Caco-2 (cell line): ENCODE data around the gene NEK11. TPM values are rescaled to one million over a fixed set of nuclear protein-coding genes. Genes with fewer than 3 reads are reported as not detected.

Experiments used
- BruUV-seq: library from RNA; stranded (reverse); fragments of 400-500 nt; replicated peaks from 2 replicates; lab custom pipeline; 2021; lab: Mats Ljungman, UMichigan
- CTCF ChIA-PET: fragments of 300-600 bp; sonication (Branson Sonifier 250); formaldehyde crosslinking; loops from one replicate; lab custom pipeline; 2022; ENCODE audit warnings: antibody characterized with exemption; lab: Charles Lee
- POLR2A ChIA-PET: fragments of 300-600 bp; sonication (Branson Sonifier 250); formaldehyde crosslinking; loops from one replicate; lab custom pipeline; 2022; ENCODE audit warnings: antibody characterized with exemption; lab: Charles Lee
- DNase-seq, 2 experiments: peaks; one replicate each; pipeline versions ENCODE4 v3.0.0 to v3.0.0-alpha.2; 2020 to 2022
- H3K27me3 ChIP-seq: replicated peaks from 2 replicates; pipeline ENCODE4 v1.6.0; 2011; ENCODE audit warnings: low read length; ENCODE audit not compliant: control insufficient read depth, insufficient read depth
- H3K36me3 ChIP-seq: 2 replicates; pipeline ENCODE4 v1.5.1; 2011; ENCODE audit warnings: low read length; ENCODE audit not compliant: control insufficient read depth, insufficient read depth
- H3K4me1 ChIP-seq: fragments of 250-450 bp; sonication (Bioruptor Pico); 2 replicates; pipeline ENCODE4 v1.5.1; 2020; ENCODE audit warnings: mild to moderate bottlenecking
- H3K4me3 ChIP-seq: 2 replicates; pipeline ENCODE4 v1.5.1; 2011; ENCODE audit warnings: low read depth, mild to moderate bottlenecking, control low read depth, low read length
- H3K9me3 ChIP-seq: fragments of 250-450 bp; sonication (Bioruptor Pico); 2 replicates; pipeline ENCODE4 v1.5.1; 2020; ENCODE audit warnings: mild to moderate bottlenecking, moderate library complexity
- H3K27ac Mint-ChIP-seq: one replicate; pipeline ENCODE4 v1.8.0; 2022; ENCODE audit warnings: mixed read lengths; ENCODE audit not compliant: unreplicated experiment
- H3K27me3 Mint-ChIP-seq: one replicate; pipeline ENCODE4 v1.8.0; 2022; ENCODE audit warnings: mixed read lengths; ENCODE audit not compliant: insufficient read depth, unreplicated experiment
- H3K36me3 Mint-ChIP-seq: one replicate; pipeline ENCODE4 v1.8.0; 2022; ENCODE audit warnings: mild to moderate bottlenecking, mixed read lengths; ENCODE audit not compliant: insufficient read depth, unreplicated experiment
- H3K4me1 Mint-ChIP-seq: one replicate; pipeline ENCODE4 v1.8.0; 2022; ENCODE audit warnings: low read depth, mixed read lengths; ENCODE audit not compliant: unreplicated experiment
- H3K4me3 Mint-ChIP-seq: one replicate; pipeline ENCODE4 v1.8.0; 2022; ENCODE audit warnings: mild to moderate bottlenecking, moderate library complexity, mixed read lengths; ENCODE audit not compliant: unreplicated experiment
- H3K9me3 Mint-ChIP-seq: one replicate; pipeline ENCODE4 v1.8.0; 2022; ENCODE audit warnings: mixed read lengths; ENCODE audit not compliant: unreplicated experiment
- intact Hi-C: fragments of 100-400 bp; cut with micrococcal nuclease; formaldehyde crosslinking; loops from one replicate; pipeline ENCODE4 v1.10.0; 2022; ENCODE audit not compliant: unreplicated experiment
- total RNA-seq: library from RNA; stranded (reverse); gene quantifications from 2 replicates; pipeline ENCODE4 v1.2.3, GENCODE V29; 2022
- TF ChIP-seq, protein P1 (sequence below), 2 experiments: fragments of 200-600 bp in 1 of 2; IDR thresholded peaks; 1 replicate in 1 of 2; 2 replicates in 1 of 2; pipeline versions ENCODE4 v1.5.1 to v1.8.0; 2011 to 2022; ENCODE audit warnings: antibody characterized with exemption in 1 of 2, control low read depth in 1 of 2, inconsistent platforms in 1 of 2, low read depth in 1 of 2, low read length in 1 of 2, mild to moderate bottlenecking in 1 of 2, moderate library complexity in 1 of 2; ENCODE audit not compliant: insufficient read depth in 1 of 2, severe bottlenecking in 1 of 2, unreplicated experiment in 1 of 2

NEK11 gene
- total RNA-seq, 1 experiment from 2014 or later: 4.4 TPM

- DNase-seq: no peak
- H3K9me3 Mint-ChIP-seq: peaks cover 6% of the 10 kb centered on the region
- ChIA-PET CTCF (no interaction called here), POLR2A (no interaction called here)
- Histone ChIP-seq H3K36me3 (no peaks in the 10 kb centered on the region), H3K9me3 (no peaks in the 10 kb centered on the region), H3K4me1 (peaks cover 22% of the 10 kb centered on the region), H3K27me3 (no peaks in the 10 kb centered on the region), H3K4me3 (no peak overlapping the region)
- H3K36me3 Mint-ChIP-seq: no peaks in the 10 kb centered on the region
- H3K4me1 Mint-ChIP-seq: peaks cover 12% of the 10 kb centered on the region
- no TSS peak for BruUV-seq
- H3K27me3 Mint-ChIP-seq: no peaks in the 10 kb centered on the region
- H3K27ac Mint-ChIP-seq: no peak overlapping the region
- H3K4me3 Mint-ChIP-seq: no peak overlapping the region
- TF ChIP-seq, protein P1, sequence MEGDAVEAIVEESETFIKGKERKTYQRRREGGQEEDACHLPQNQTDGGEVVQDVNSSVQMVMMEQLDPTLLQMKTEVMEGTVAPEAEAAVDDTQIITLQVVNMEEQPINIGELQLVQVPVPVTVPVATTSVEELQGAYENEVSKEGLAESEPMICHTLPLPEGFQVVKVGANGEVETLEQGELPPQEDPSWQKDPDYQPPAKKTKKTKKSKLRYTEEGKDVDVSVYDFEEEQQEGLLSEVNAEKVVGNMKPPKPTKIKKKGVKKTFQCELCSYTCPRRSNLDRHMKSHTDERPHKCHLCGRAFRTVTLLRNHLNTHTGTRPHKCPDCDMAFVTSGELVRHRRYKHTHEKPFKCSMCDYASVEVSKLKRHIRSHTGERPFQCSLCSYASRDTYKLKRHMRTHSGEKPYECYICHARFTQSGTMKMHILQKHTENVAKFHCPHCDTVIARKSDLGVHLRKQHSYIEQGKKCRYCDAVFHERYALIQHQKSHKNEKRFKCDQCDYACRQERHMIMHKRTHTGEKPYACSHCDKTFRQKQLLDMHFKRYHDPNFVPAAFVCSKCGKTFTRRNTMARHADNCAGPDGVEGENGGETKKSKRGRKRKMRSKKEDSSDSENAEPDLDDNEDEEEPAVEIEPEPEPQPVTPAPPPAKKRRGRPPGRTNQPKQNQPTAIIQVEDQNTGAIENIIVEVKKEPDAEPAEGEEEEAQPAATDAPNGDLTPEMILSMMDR (IDR thresholded peaks at IDR 0.05; ENCODE audit: insufficient read depth in 1 of 2, low read depth in 1 of 2, low read length in 1 of 2, severe bottlenecking in 1 of 2, unreplicated experiment in 1 of 2): no peak
- intact Hi-C loops: no loop called here
These were observed 322.8 kb downstream of the NEK11 start for GRCh38 chr3:131349454-131349853.

DNA sequence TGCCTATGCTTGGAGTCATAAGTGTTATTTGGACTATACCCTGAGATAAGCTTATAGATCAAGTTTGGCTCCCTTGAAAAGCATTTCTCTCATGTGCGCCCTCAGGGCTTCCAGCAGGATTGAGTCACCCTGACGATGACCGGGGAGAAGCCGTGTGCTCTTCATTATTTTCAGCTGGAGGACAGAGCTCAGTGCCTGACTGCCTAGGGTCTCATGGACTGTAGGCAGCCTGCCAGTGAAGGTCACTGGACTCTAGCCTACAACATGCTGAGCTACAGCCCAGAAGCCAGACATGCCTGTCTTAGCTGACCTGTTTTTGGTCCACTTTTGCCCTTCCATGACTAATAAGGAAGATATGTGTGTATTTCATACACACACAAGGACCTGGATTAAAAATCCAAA, 323.3 kb downstream of the NEK11 start:
- no peak overlapping the region for H3K27ac Mint-ChIP-seq
- Histone ChIP-seq H3K27me3 (no peaks in the 10 kb centered on the region), H3K4me1 (peaks cover 22% of the 10 kb centered on the region), H3K4me3 (no peak overlapping the region), H3K9me3 (no peaks in the 10 kb centered on the region), H3K36me3 (no peaks in the 10 kb centered on the region)
- H3K9me3 Mint-ChIP-seq: peaks cover 6% of the 10 kb centered on the region
- no peaks in the 10 kb centered on the region for H3K36me3 Mint-ChIP-seq
- TF ChIP-seq, protein P1 (IDR thresholded peaks at IDR 0.05; ENCODE audit: insufficient read depth in 1 of 2, low read depth in 1 of 2, low read length in 1 of 2, severe bottlenecking in 1 of 2, unreplicated experiment in 1 of 2): no peak
- DNase-seq: peak; percentile 45 to 58
- no peaks in the 10 kb centered on the region for H3K27me3 Mint-ChIP-seq
- ChIA-PET CTCF (no interaction called here), POLR2A (interaction anchor here (0.6 kb wide), 1 partner anchor 31 kb away, joined by 4 read pairs; the partner anchor contains the start of gene NUDT16)
- no TSS peak for BruUV-seq
- peaks cover 12% of the 10 kb centered on the region for H3K4me1 Mint-ChIP-seq
- no peak overlapping the region for H3K4me3 Mint-ChIP-seq
- intact Hi-C loops: no loop called here

DNA sequence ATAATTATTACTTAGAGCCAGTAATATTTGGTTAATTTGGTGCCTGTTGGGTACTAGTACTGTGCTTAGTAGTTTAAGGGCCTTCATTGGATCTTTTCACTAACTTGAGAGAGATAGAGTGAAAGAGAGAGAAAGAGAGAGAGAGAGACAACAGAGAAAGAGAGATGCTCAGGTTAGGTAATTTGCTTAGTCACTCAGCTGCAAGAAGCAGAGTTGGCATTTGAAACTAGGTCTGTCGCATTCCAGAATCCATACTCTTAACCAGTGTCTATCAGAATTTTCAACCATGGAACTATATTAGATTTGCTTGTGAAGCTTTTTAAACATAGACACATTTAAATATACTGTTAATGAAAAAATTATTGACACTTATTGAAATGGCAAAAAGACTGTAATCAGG, 323.8 kb downstream of the NEK11 start:
- H3K4me1 Mint-ChIP-seq: peaks cover 12% of the 10 kb centered on the region
- POLR2A ChIA-PET: interaction anchor here (0.6 kb wide), 1 partner anchor 31 kb away, joined by 4 read pairs; the partner anchor contains the start of gene NUDT16
- no TSS peak for BruUV-seq
- H3K9me3 ChIP-seq: no peaks in the 10 kb centered on the region
- no peak overlapping the region for H3K4me3 Mint-ChIP-seq
- peaks cover 22% of the 10 kb centered on the region for H3K4me1 ChIP-seq
- H3K36me3 ChIP-seq: no peaks in the 10 kb centered on the region
- TF ChIP-seq, protein P1 (IDR thresholded peaks at IDR 0.05; ENCODE audit: insufficient read depth in 1 of 2, low read depth in 1 of 2, low read length in 1 of 2, severe bottlenecking in 1 of 2, unreplicated experiment in 1 of 2): no peak
- H3K36me3 Mint-ChIP-seq: no peaks in the 10 kb centered on the region
- DNase-seq: no peak
- CTCF ChIA-PET: no interaction called here
- H3K9me3 Mint-ChIP-seq: peaks cover 6% of the 10 kb centered on the region
- no peak overlapping the region for H3K4me3 ChIP-seq
- H3K27me3 Mint-ChIP-seq: no peaks in the 10 kb centered on the region
- intact Hi-C loops: no loop called here
- no peak overlapping the region for H3K27ac Mint-ChIP-seq
- no peaks in the 10 kb centered on the region for H3K27me3 ChIP-seq
